GM23338 (cell line): ENCODE results near the gene ATXN7L1. TPM values are rescaled to one million over a fixed set of nuclear protein-coding genes. Genes with fewer than 3 reads are reported as not detected.

Experiments used
- ATAC-seq: fragments of 200-7000 bp; cut with Tn5 transposase; 3 replicates; pipeline ENCODE4 v1.9.1; 2020
- DNase-seq: peaks from one replicate; pipeline ENCODE4 v3.0.0-alpha.2; 2015; ENCODE audit warnings: low spot score
- H2AFZ ChIP-seq: fragments of 200-600 bp; sonication (generic); 2 replicates; pipeline ENCODE4 v1.8.0; 2016; ENCODE audit warnings: antibody characterized with exemption, mild to moderate bottlenecking, moderate library complexity
- H3F3A ChIP-seq: fragments of 200-600 bp; sonication (generic); replicated peaks from 2 replicates; pipeline ENCODE4 v1.8.0; 2017; ENCODE audit warnings: antibody characterized with exemption, mixed run types, low read depth
- H3K27ac ChIP-seq: fragments of 200-600 bp; sonication (generic); 2 replicates; pipeline ENCODE4 v1.6.1; 2016; ENCODE audit warnings: low read depth
- H3K27me3 ChIP-seq: fragments of 200-600 bp; sonication (generic); 2 replicates; pipeline ENCODE4 v1.8.0; 2016; ENCODE audit warnings: mild to moderate bottlenecking, mixed run types, moderate library complexity; ENCODE audit not compliant: insufficient read depth
- H3K36me3 ChIP-seq: fragments of 200-600 bp; sonication (generic); 2 replicates; pipeline ENCODE4 v1.8.0; 2016; ENCODE audit warnings: mild to moderate bottlenecking; ENCODE audit not compliant: insufficient read depth
- H3K4me1 ChIP-seq: fragments of 200-600 bp; sonication (generic); 2 replicates; pipeline ENCODE4 v1.8.0; 2016; ENCODE audit warnings: mild to moderate bottlenecking, moderate library complexity; ENCODE audit not compliant: insufficient read depth
- H3K4me2 ChIP-seq: fragments of 200-600 bp; sonication (generic); 2 replicates; pipeline ENCODE4 v1.7.1; 2017; ENCODE audit warnings: mixed run types
- H3K4me3 ChIP-seq: fragments of 200-600 bp; sonication (generic); 2 replicates; pipeline ENCODE4 v1.6.1; 2016; ENCODE audit warnings: mixed run types
- H3K79me2 ChIP-seq: fragments of 200-600 bp; sonication (generic); replicated peaks from 2 replicates; pipeline ENCODE4 v1.8.0; 2017; ENCODE audit warnings: mild to moderate bottlenecking; ENCODE audit not compliant: insufficient read depth
- H3K9me2 ChIP-seq: fragments of 200-600 bp; sonication (generic); 2 replicates; pipeline ENCODE4 v1.8.0; 2017; ENCODE audit not compliant: insufficient read depth
- H4K20me1 ChIP-seq: fragments of 200-600 bp; sonication (generic); replicated peaks from 2 replicates; pipeline ENCODE4 v1.8.0; 2017; ENCODE audit warnings: mild to moderate bottlenecking; ENCODE audit not compliant: insufficient read depth
- H3K27ac Mint-ChIP-seq: 2 replicates; pipeline ENCODE4 v1.8.0; 2020; ENCODE audit warnings: inconsistent platforms, mild to moderate bottlenecking, moderate library complexity, mixed read lengths
- H3K27me3 Mint-ChIP-seq: 3 replicates; pipeline ENCODE4 v1.8.0; 2022; ENCODE audit warnings: low read depth, mild to moderate bottlenecking, moderate library complexity, mixed read lengths, inconsistent platforms; ENCODE audit not compliant: insufficient read depth, poor library complexity
- H3K36me3 Mint-ChIP-seq: 3 replicates; pipeline ENCODE4 v1.8.0; 2021; ENCODE audit warnings: low read depth, mild to moderate bottlenecking, inconsistent platforms, moderate library complexity, mixed read lengths
- H3K4me1 Mint-ChIP-seq: 3 replicates; pipeline ENCODE4 v1.8.0; 2020; ENCODE audit warnings: mild to moderate bottlenecking, inconsistent platforms, mixed read lengths
- H3K4me3 Mint-ChIP-seq: 3 replicates; pipeline ENCODE4 v1.8.0; 2021; ENCODE audit warnings: moderate library complexity, mild to moderate bottlenecking, inconsistent platforms, mixed read lengths
- H3K9me3 Mint-ChIP-seq: 3 replicates; pipeline ENCODE4 v1.8.0; 2020; ENCODE audit warnings: moderate library complexity, mild to moderate bottlenecking, inconsistent platforms, mixed read lengths
- CREB1 ChIP-seq: fragments of 250-450 bp; sonication (Bioruptor Pico); IDR thresholded peaks from 2 replicates; pipeline ENCODE4 v1.5.0; 2020; ENCODE audit warnings: low read depth, mild to moderate bottlenecking, moderate library complexity
- CTCF ChIP-seq, 2 experiments: fragments of 200-600 bp in 1 of 2; sonication (generic) in 1 of 2; conservative IDR thresholded peaks; 2 replicates each; pipeline versions ENCODE4 v1.5.1 to v1.6.1; 2016 to 2017; ENCODE audit warnings: antibody characterized with exemption in 2 of 2, low read depth in 2 of 2, mild to moderate bottlenecking in 2 of 2, moderate library complexity in 1 of 2
- EZH2 ChIP-seq: fragments of 200-600 bp; sonication (generic); IDR thresholded peaks from one replicate; pipeline ENCODE4 v1.8.0; 2017; ENCODE audit warnings: antibody characterized with exemption, mild to moderate bottlenecking, low read depth; ENCODE audit not compliant: unreplicated experiment
- EZH2phosphoT487 ChIP-seq: fragments of 200-600 bp; sonication (generic); IDR thresholded peaks from one replicate; pipeline ENCODE4 v1.8.1; 2018; ENCODE audit warnings: antibody characterized with exemption; ENCODE audit not compliant: unreplicated experiment
- JUNB ChIP-seq: IDR thresholded peaks from one replicate; pipeline ENCODE4 v1.6.1; 2016; ENCODE audit warnings: antibody characterized with exemption; ENCODE audit not compliant: unreplicated experiment
- NANOG ChIP-seq: IDR thresholded peaks from 2 replicates; pipeline ENCODE4 v1.6.1; 2016; ENCODE audit warnings: antibody characterized with exemption, borderline replicate concordance
- POLR2AphosphoS5 ChIP-seq: IDR thresholded peaks from 2 replicates; pipeline ENCODE4 v1.6.1; 2016; ENCODE audit warnings: antibody characterized with exemption, low read depth
- STAT1 ChIP-seq: IDR thresholded peaks from one replicate; pipeline ENCODE4 v1.6.1; 2016; ENCODE audit warnings: antibody characterized with exemption; ENCODE audit not compliant: unreplicated experiment
- ZNF114 ChIP-seq: fragments of 250-450 bp; sonication (Bioruptor Pico); IDR thresholded peaks from 2 replicates; pipeline ENCODE4 v1.5.0; 2020; ENCODE audit warnings: mild to moderate bottlenecking, moderate library complexity
- ZNF331 ChIP-seq: fragments of 250-450 bp; sonication (Bioruptor Pico); IDR thresholded peaks from 2 replicates; pipeline ENCODE4 v1.5.0; 2020; ENCODE audit warnings: low read depth, mild to moderate bottlenecking, moderate library complexity
- polyA plus RNA-seq: library from polyadenylated mRNA; unstranded; fragments of >200 nt; fragmentation: Nextera tagmentation; extraction: Ambion mirVana; gene quantifications from 2 replicates; pipeline ENCODE4 v1.2.1, GENCODE V29; 2016
- total RNA-seq: library from RNA; depleted of rRNA; stranded (reverse); fragments of >200 nt; shearing (Covaris generic); gene quantifications from 2 replicates; pipeline ENCODE4 v1.2.3, GENCODE V29; 2014
- TF ChIP-seq, protein P1 (sequence below): IDR thresholded peaks from 2 replicates; pipeline ENCODE4 v1.6.1; 2016; ENCODE audit warnings: antibody characterized with exemption
- TF ChIP-seq, protein P2 (sequence below): IDR thresholded peaks from one replicate; pipeline ENCODE4 v1.6.1; 2018; ENCODE audit warnings: antibody characterized with exemption; ENCODE audit not compliant: unreplicated experiment
- TF ChIP-seq, protein P3 (sequence below): fragments of 250-450 bp; sonication (Bioruptor Pico); IDR thresholded peaks from 2 replicates; pipeline ENCODE4 v1.5.0; 2020; ENCODE audit warnings: mild to moderate bottlenecking, moderate library complexity

Gene ATXN7L1
- total and polyA plus RNA-seq, 2 experiments from 2014 or later: 22.8 to 29.8 TPM

GRCh38 chr7:105788356-105788755 is 88.0 kb downstream of the ATXN7L1 start:
- Histone ChIP-seq H3K36me3 (no peaks in the 10 kb centered on the region), H3K9me2 (no peaks in the 10 kb centered on the region), H4K20me1 (peaks cover 4% of the 10 kb centered on the region; the same call in 1 of the 2 replicates), H3K79me2 (no peaks in the 10 kb centered on the region; the same call in 1 of the 2 replicates), H3K4me3 (no peak overlapping the region), H3K4me2 (0 out of 2 replicates have a peak overlapping the region, but pooled peaks have one; percentile 14), H2AFZ (no peak overlapping the region), H3F3A (no peaks in the 10 kb centered on the region), H3K27ac (peak overlapping the region; percentile 74), H3K27me3 (no peaks in the 10 kb centered on the region), H3K4me1 (peaks cover 28% of the 10 kb centered on the region)
- peak overlapping the region; percentile 50 for H3K27ac Mint-ChIP-seq
- TF ChIP-seq, protein P1, sequence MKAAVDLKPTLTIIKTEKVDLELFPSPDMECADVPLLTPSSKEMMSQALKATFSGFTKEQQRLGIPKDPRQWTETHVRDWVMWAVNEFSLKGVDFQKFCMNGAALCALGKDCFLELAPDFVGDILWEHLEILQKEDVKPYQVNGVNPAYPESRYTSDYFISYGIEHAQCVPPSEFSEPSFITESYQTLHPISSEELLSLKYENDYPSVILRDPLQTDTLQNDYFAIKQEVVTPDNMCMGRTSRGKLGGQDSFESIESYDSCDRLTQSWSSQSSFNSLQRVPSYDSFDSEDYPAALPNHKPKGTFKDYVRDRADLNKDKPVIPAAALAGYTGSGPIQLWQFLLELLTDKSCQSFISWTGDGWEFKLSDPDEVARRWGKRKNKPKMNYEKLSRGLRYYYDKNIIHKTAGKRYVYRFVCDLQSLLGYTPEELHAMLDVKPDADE: no peak
- TF ChIP-seq STAT1 (no peak), ZNF114 (CRISPR knock-in tag) (no peak), EZH2phosphoT487 (no peak), CREB1 (no peak), EZH2 (no peak), ZNF331 (CRISPR knock-in tag) (no peak), CTCF (conservative IDR thresholded peaks at IDR 0.05; ENCODE audit: low read depth in 2 of 2) (no peak), NANOG (no peak), JUNB (no peak), POLR2AphosphoS5 (no peak)
- TF ChIP-seq, protein P2, sequence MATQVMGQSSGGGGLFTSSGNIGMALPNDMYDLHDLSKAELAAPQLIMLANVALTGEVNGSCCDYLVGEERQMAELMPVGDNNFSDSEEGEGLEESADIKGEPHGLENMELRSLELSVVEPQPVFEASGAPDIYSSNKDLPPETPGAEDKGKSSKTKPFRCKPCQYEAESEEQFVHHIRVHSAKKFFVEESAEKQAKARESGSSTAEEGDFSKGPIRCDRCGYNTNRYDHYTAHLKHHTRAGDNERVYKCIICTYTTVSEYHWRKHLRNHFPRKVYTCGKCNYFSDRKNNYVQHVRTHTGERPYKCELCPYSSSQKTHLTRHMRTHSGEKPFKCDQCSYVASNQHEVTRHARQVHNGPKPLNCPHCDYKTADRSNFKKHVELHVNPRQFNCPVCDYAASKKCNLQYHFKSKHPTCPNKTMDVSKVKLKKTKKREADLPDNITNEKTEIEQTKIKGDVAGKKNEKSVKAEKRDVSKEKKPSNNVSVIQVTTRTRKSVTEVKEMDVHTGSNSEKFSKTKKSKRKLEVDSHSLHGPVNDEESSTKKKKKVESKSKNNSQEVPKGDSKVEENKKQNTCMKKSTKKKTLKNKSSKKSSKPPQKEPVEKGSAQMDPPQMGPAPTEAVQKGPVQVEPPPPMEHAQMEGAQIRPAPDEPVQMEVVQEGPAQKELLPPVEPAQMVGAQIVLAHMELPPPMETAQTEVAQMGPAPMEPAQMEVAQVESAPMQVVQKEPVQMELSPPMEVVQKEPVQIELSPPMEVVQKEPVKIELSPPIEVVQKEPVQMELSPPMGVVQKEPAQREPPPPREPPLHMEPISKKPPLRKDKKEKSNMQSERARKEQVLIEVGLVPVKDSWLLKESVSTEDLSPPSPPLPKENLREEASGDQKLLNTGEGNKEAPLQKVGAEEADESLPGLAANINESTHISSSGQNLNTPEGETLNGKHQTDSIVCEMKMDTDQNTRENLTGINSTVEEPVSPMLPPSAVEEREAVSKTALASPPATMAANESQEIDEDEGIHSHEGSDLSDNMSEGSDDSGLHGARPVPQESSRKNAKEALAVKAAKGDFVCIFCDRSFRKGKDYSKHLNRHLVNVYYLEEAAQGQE: no peak
- TF ChIP-seq, protein P3, sequence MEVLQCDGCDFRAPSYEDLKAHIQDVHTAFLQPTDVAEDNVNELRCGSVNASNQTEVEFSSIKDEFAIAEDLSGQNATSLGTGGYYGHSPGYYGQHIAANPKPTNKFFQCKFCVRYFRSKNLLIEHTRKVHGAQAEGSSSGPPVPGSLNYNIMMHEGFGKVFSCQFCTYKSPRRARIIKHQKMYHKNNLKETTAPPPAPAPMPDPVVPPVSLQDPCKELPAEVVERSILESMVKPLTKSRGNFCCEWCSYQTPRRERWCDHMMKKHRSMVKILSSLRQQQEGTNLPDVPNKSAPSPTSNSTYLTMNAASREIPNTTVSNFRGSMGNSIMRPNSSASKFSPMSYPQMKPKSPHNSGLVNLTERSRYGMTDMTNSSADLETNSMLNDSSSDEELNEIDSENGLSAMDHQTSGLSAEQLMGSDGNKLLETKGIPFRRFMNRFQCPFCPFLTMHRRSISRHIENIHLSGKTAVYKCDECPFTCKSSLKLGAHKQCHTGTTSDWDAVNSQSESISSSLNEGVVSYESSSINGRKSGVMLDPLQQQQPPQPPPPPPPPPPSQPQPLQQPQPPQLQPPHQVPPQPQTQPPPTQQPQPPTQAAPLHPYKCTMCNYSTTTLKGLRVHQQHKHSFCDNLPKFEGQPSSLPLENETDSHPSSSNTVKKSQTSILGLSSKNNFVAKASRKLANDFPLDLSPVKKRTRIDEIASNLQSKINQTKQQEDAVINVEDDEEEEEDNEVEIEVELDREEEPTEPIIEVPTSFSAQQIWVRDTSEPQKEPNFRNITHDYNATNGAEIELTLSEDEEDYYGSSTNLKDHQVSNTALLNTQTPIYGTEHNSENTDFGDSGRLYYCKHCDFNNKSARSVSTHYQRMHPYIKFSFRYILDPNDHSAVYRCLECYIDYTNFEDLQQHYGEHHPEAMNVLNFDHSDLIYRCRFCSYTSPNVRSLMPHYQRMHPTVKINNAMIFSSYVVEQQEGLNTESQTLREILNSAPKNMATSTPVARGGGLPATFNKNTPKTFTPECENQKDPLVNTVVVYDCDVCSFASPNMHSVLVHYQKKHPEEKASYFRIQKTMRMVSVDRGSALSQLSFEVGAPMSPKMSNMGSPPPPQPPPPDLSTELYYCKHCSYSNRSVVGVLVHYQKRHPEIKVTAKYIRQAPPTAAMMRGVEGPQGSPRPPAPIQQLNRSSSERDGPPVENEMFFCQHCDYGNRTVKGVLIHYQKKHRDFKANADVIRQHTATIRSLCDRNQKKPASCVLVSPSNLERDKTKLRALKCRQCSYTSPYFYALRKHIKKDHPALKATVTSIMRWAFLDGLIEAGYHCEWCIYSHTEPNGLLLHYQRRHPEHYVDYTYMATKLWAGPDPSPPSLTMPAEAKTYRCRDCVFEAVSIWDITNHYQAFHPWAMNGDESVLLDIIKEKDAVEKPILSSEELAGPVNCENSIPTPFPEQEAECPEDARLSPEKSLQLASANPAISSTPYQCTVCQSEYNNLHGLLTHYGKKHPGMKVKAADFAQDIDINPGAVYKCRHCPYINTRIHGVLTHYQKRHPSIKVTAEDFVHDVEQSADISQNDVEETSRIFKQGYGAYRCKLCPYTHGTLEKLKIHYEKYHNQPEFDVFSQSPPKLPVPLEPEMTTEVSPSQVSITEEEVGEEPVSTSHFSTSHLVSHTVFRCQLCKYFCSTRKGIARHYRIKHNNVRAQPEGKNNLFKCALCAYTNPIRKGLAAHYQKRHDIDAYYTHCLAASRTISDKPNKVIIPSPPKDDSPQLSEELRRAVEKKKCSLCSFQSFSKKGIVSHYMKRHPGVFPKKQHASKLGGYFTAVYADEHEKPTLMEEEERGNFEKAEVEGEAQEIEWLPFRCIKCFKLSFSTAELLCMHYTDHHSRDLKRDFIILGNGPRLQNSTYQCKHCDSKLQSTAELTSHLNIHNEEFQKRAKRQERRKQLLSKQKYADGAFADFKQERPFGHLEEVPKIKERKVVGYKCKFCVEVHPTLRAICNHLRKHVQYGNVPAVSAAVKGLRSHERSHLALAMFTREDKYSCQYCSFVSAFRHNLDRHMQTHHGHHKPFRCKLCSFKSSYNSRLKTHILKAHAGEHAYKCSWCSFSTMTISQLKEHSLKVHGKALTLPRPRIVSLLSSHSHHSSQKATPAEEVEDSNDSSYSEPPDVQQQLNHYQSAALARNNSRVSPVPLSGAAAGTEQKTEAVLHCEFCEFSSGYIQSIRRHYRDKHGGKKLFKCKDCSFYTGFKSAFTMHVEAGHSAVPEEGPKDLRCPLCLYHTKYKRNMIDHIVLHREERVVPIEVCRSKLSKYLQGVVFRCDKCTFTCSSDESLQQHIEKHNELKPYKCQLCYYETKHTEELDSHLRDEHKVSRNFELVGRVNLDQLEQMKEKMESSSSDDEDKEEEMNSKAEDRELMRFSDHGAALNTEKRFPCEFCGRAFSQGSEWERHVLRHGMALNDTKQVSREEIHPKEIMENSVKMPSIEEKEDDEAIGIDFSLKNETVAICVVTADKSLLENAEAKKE (CRISPR knock-in tag): no peak
- H3K27me3 Mint-ChIP-seq: no peaks in the 10 kb centered on the region
- H3K36me3 Mint-ChIP-seq: peaks cover 21% of the 10 kb centered on the region
- peak; percentile 19 for ATAC-seq
- peaks cover 38% of the 10 kb centered on the region for H3K4me1 Mint-ChIP-seq
- H3K9me3 Mint-ChIP-seq: no peaks in the 10 kb centered on the region
- H3K4me3 Mint-ChIP-seq: no peak overlapping the region
- DNase-seq: peak; percentile 10
